K562 treated with DMSO at 1 percent for 24 hours (cell line): ENCODE data around the gene AK4. TPM values are rescaled to one million over a fixed set of nuclear protein-coding genes. Genes with fewer than 3 reads are reported as not detected.

Experiments
- total RNA-seq: library from RNA; unstranded; fragments of 300-600 nt; gene quantifications from 2 replicates; pipeline ENCODE4 v1.2.3, GENCODE V29; 2022; ENCODE audit warnings: low read depth; ENCODE audit not compliant: insufficient read depth

AK4 gene
- total RNA-seq: 18.8 and 19.3 TPM in 2 replicates

DNA sequence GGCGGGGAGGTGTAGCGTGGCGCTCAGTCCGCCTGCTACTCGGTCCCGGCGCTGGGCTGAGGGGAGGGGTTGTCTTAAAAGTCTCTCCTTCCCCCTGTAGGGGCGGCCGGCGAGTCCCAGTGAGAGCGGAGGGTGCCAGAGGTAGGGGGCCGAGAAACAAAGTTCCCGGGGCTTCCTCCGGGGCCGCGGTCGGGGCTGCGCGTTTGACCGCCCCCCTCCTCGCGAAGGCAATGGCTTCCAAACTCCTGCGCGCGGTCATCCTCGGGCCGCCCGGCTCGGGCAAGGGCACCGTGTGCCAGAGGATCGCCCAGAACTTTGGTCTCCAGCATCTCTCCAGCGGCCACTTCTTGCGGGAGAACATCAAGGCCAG, at the start of gene AK4:
AK4 (plus strand) TSS at position 26 of the 370 bp plus-strand sequence; CDS start at position 231, 205 bp downstream.

Other genes starting within 250 kb of the AK4 start
- 53.7 and 59.6 TPM in 2 replicates for gene JAK1, start 181.7 kb upstream of the AK4 start, total RNA-seq
- gene DNAJC6, start 161.3 kb downstream of the AK4 start, total RNA-seq: 21.3 and 24.7 TPM in 2 replicates